ENCODE measurements around the gene FBXL13. TPM values are rescaled to one million over a fixed set of nuclear protein-coding genes. Genes with fewer than 3 reads are reported as not detected.

Gene FBXL13
- polyA plus RNA-seq, 1 donor from 2014 or later = 0.57 TPM

- no peaks in the 10 kb centered on the region for H3K9me2 ChIP-seq (ENCODE audit: insufficient read depth, low read length)
- H3K36me3 ChIP-seq (ENCODE audit: insufficient read depth, low read length) = no peaks in the 10 kb centered on the region
- no peak overlapping the region for H3K9ac ChIP-seq (ENCODE audit: low read length)
- no peak for TF ChIP-seq REST (IDR thresholded peaks at IDR 0.05; ENCODE audit: borderline replicate concordance)
- TF ChIP-seq MXI1 (conservative IDR thresholded peaks at IDR 0.05; ENCODE audit: poor library complexity, severe bottlenecking) = no peak
- no peak for TF ChIP-seq SMC3 (conservative IDR thresholded peaks at IDR 0.05; ENCODE audit: poor library complexity)
- TF ChIP-seq TAF1 (IDR thresholded peaks at IDR 0.05; ENCODE audit: low read depth) = no peak
- TF ChIP-seq CTCF (IDR thresholded peaks at IDR 0.05; ENCODE audit: poor library complexity, severe bottlenecking) = no peak
- no peak for TF ChIP-seq RAD21 (conservative IDR thresholded peaks at IDR 0.05)
- TF ChIP-seq POLR2AphosphoS5 (IDR thresholded peaks at IDR 0.05) = no peak
- no peak for TF ChIP-seq EP300 (conservative IDR thresholded peaks at IDR 0.05; ENCODE audit: poor library complexity, severe bottlenecking)
- TF ChIP-seq EZH2 (IDR thresholded peaks at IDR 0.05; ENCODE audit: borderline replicate concordance, insufficient read depth, low read length, poor library complexity, severe bottlenecking) = no peak
- no peaks in the 10 kb centered on the region for H3F3A ChIP-seq (ENCODE audit: insufficient read depth, low read length, poor library complexity, severe bottlenecking)
- no peaks in the 10 kb centered on the region for H4K20me1 ChIP-seq (ENCODE audit: insufficient read depth)
- H3K9me3 ChIP-seq (ENCODE audit: low read length) = no peaks in the 10 kb centered on the region
- no peak overlapping the region for H3K4me3 ChIP-seq (ENCODE audit: low read length)
- H2AFZ ChIP-seq (ENCODE audit: low read depth, low read length) = no peak overlapping the region
- H3K27me3 ChIP-seq (ENCODE audit: insufficient read depth, low read depth, low read length) = no peaks in the 10 kb centered on the region
- no peaks in the 10 kb centered on the region for H3K79me2 ChIP-seq (replicated peaks; ENCODE audit: insufficient read depth, low read length)
- H3K27ac ChIP-seq (ENCODE audit: low read length) = no peak overlapping the region
- H3K4me2 ChIP-seq (ENCODE audit: low read length) = no peak overlapping the region
Observed at GRCh38 chr7:102814025-102814471, 260.5 kb downstream of the FBXL13 start.

GRCh38 chr7:102813191-102814024 is 261.2 kb downstream of the FBXL13 start:
- Histone ChIP-seq H3K9me2 (ENCODE audit: insufficient read depth, low read length) (no peaks in the 10 kb centered on the region), H3K4me3 (ENCODE audit: low read length) (no peak overlapping the region), H3F3A (ENCODE audit: insufficient read depth, low read length, poor library complexity, severe bottlenecking) (no peaks in the 10 kb centered on the region), H3K79me2 (replicated peaks; ENCODE audit: insufficient read depth, low read length) (no peaks in the 10 kb centered on the region), H3K27ac (ENCODE audit: low read length) (no peak overlapping the region), H3K9ac (ENCODE audit: low read length) (no peak overlapping the region), H3K9me3 (ENCODE audit: low read length) (no peaks in the 10 kb centered on the region), H3K27me3 (ENCODE audit: insufficient read depth, low read depth, low read length) (no peaks in the 10 kb centered on the region), H4K20me1 (ENCODE audit: insufficient read depth) (no peaks in the 10 kb centered on the region), H3K36me3 (ENCODE audit: insufficient read depth, low read length) (no peaks in the 10 kb centered on the region), H2AFZ (ENCODE audit: low read depth, low read length) (no peak overlapping the region), H3K4me2 (ENCODE audit: low read length) (no peak overlapping the region)
- TF ChIP-seq RAD21 (conservative IDR thresholded peaks at IDR 0.05) = no peak
- TF ChIP-seq EP300 (conservative IDR thresholded peaks at IDR 0.05; ENCODE audit: poor library complexity, severe bottlenecking) = no peak
- TF ChIP-seq POLR2AphosphoS5 (IDR thresholded peaks at IDR 0.05) = no peak
- no peak for TF ChIP-seq CTCF (IDR thresholded peaks at IDR 0.05; ENCODE audit: poor library complexity, severe bottlenecking)
- TF ChIP-seq EZH2 (IDR thresholded peaks at IDR 0.05; ENCODE audit: borderline replicate concordance, insufficient read depth, low read length, poor library complexity, severe bottlenecking) = no peak
- TF ChIP-seq REST (IDR thresholded peaks at IDR 0.05; ENCODE audit: borderline replicate concordance) = no peak
- no peak for TF ChIP-seq MXI1 (conservative IDR thresholded peaks at IDR 0.05; ENCODE audit: poor library complexity, severe bottlenecking)
- TF ChIP-seq TAF1 (IDR thresholded peaks at IDR 0.05; ENCODE audit: low read depth) = no peak
- no peak for TF ChIP-seq SMC3 (conservative IDR thresholded peaks at IDR 0.05; ENCODE audit: poor library complexity)

Data from neural cell (in vitro differentiated cells).